ENCODE measurements around the gene SEBOX. TPM values are rescaled to one million over a fixed set of nuclear protein-coding genes. Genes with fewer than 3 reads are reported as not detected.

SEBOX gene
- polyA plus RNA-seq, 1 donor, result not detected

- H3K36me3 ChIP-seq (ENCODE audit: control insufficient read depth, insufficient read depth, low read length), result peaks cover 60% of the 10 kb centered on the region
- no peak overlapping the region for H3K4me3 ChIP-seq (ENCODE audit: low read length)
- no peaks in the 10 kb centered on the region for H3K9me3 ChIP-seq (ENCODE audit: control insufficient read depth, low read depth, low read length)
- no peaks in the 10 kb centered on the region for H3K27me3 ChIP-seq (ENCODE audit: control insufficient read depth, insufficient read depth, low read length)
- DNase-seq, result peak in 1 of 2 donors; percentile 74
- peaks cover 79% of the 10 kb centered on the region for H3K4me1 ChIP-seq (ENCODE audit: control insufficient read depth, insufficient read depth, low read length)
- WGBS (ENCODE audit: insufficient coverage, low lambda C conversion rate), result 60% methylated on average over 1 of the region's 7 CpGs
- peak overlapping the region; percentile 72 for H3K27ac ChIP-seq (ENCODE audit: low read length)
Measured at GRCh38 chr17:28394337-28395116, 29.5 kb upstream of the SEBOX start.

- Histone ChIP-seq H3K27ac (ENCODE audit: low read length) (no peak overlapping the region), H3K27me3 (ENCODE audit: control insufficient read depth, insufficient read depth, low read length) (no peaks in the 10 kb centered on the region), H3K36me3 (ENCODE audit: control insufficient read depth, insufficient read depth, low read length) (peaks cover 56% of the 10 kb centered on the region), H3K4me3 (ENCODE audit: low read length) (no peak overlapping the region), H3K9me3 (ENCODE audit: control insufficient read depth, low read depth, low read length) (no peaks in the 10 kb centered on the region), H3K4me1 (ENCODE audit: control insufficient read depth, insufficient read depth, low read length) (peaks cover 64% of the 10 kb centered on the region)
- WGBS (ENCODE audit: insufficient coverage, low lambda C conversion rate), result 80% methylated on average over 2 of the region's 10 CpGs
- DNase-seq, result no peak
Measured at GRCh38 chr17:28392491-28392890, 27.5 kb upstream of the SEBOX start.

GRCh38 chr17:28391401-28391800, 26.4 kb upstream of the SEBOX start:
- Histone ChIP-seq H3K36me3 (ENCODE audit: control insufficient read depth, insufficient read depth, low read length) (peaks cover 45% of the 10 kb centered on the region), H3K4me1 (ENCODE audit: control insufficient read depth, insufficient read depth, low read length) (peaks cover 56% of the 10 kb centered on the region), H3K27ac (ENCODE audit: low read length) (no peak overlapping the region), H3K27me3 (ENCODE audit: control insufficient read depth, insufficient read depth, low read length) (no peaks in the 10 kb centered on the region), H3K4me3 (ENCODE audit: low read length) (no peak overlapping the region), H3K9me3 (ENCODE audit: control insufficient read depth, low read depth, low read length) (no peaks in the 10 kb centered on the region)
- no CpG with 5 or more reads among the region's 2 CpGs for WGBS (ENCODE audit: insufficient coverage, low lambda C conversion rate)
- DNase-seq, result no peak

GRCh38 chr17:28390984-28391383, 26.0 kb upstream of the SEBOX start:
- Histone ChIP-seq H3K27me3 (ENCODE audit: control insufficient read depth, insufficient read depth, low read length) (no peaks in the 10 kb centered on the region), H3K36me3 (ENCODE audit: control insufficient read depth, insufficient read depth, low read length) (peaks cover 41% of the 10 kb centered on the region), H3K4me1 (ENCODE audit: control insufficient read depth, insufficient read depth, low read length) (peaks cover 52% of the 10 kb centered on the region), H3K9me3 (ENCODE audit: control insufficient read depth, low read depth, low read length) (no peaks in the 10 kb centered on the region), H3K4me3 (ENCODE audit: low read length) (no peak overlapping the region), H3K27ac (ENCODE audit: low read length) (no peak overlapping the region)
- WGBS (ENCODE audit: insufficient coverage, low lambda C conversion rate), result no CpG with 5 or more reads among the region's 1 CpG
- no peak for DNase-seq

DNA sequence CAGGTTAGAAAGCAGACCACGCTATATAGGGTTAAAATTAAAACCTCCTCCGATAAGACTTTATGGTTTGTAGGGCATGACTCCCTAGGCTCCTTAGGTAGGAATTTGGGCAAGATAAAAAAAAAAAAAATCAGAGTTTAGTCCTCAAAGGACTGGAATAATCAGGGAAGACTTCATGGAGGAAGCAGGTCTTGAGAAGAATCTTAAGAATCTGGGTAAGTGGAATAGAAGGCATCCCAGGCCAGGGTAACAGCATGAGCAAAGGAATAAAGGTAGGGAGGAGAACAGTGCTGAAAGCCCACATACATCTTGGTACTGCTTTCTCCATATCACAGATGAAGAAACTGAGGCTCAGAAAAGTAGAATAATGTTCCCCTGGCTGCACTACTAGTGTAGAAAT, 25.6 kb upstream of the SEBOX start:
- WGBS (ENCODE audit: insufficient coverage, low lambda C conversion rate), result no CpG with 5 or more reads among the region's 2 CpGs
- Histone ChIP-seq H3K27ac (ENCODE audit: low read length) (no peak overlapping the region), H3K4me1 (ENCODE audit: control insufficient read depth, insufficient read depth, low read length) (peaks cover 52% of the 10 kb centered on the region), H3K27me3 (ENCODE audit: control insufficient read depth, insufficient read depth, low read length) (no peaks in the 10 kb centered on the region), H3K9me3 (ENCODE audit: control insufficient read depth, low read depth, low read length) (no peaks in the 10 kb centered on the region), H3K4me3 (ENCODE audit: low read length) (no peak overlapping the region), H3K36me3 (ENCODE audit: control insufficient read depth, insufficient read depth, low read length) (peaks cover 37% of the 10 kb centered on the region)
- DNase-seq, result no peak

DNA sequence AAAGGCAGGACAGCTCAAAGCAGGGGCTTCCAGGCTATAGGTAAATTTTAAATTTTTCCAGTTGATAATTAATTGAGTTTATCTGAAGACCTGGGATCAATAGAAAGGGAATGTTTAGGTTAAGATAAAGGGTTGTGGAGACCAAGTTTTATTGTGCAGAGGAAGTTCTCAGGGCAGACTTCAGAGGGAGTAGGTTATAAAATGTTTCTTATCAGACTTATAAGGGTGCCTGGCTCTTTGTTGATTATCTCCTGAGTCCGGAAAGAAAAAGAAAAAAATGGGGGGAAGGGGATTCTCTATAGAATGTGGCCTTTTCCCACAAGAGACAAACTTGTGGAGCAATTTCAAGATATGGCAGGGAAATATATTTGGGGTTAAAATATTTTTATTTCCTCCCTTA, 25.1 kb upstream of the SEBOX start:
- no CpG with 5 or more reads among the region's 1 CpG for WGBS (ENCODE audit: insufficient coverage, low lambda C conversion rate)
- peaks cover 52% of the 10 kb centered on the region for H3K4me1 ChIP-seq (ENCODE audit: control insufficient read depth, insufficient read depth, low read length)
- no peak for DNase-seq
- H3K36me3 ChIP-seq (ENCODE audit: control insufficient read depth, insufficient read depth, low read length), result peaks cover 36% of the 10 kb centered on the region
- H3K27me3 ChIP-seq (ENCODE audit: control insufficient read depth, insufficient read depth, low read length), result no peaks in the 10 kb centered on the region
- no peaks in the 10 kb centered on the region for H3K9me3 ChIP-seq (ENCODE audit: control insufficient read depth, low read depth, low read length)
- no peak overlapping the region for H3K27ac ChIP-seq (ENCODE audit: low read length)
- no peak overlapping the region for H3K4me3 ChIP-seq (ENCODE audit: low read length)

- H3K4me1 ChIP-seq (ENCODE audit: control insufficient read depth, insufficient read depth, low read length), result peaks cover 50% of the 10 kb centered on the region
- peaks cover 36% of the 10 kb centered on the region for H3K36me3 ChIP-seq (ENCODE audit: control insufficient read depth, insufficient read depth, low read length)
- H3K27me3 ChIP-seq (ENCODE audit: control insufficient read depth, insufficient read depth, low read length), result no peaks in the 10 kb centered on the region
- DNase-seq, result no peak
- H3K27ac ChIP-seq (ENCODE audit: low read length), result no peak overlapping the region
- no CpG with 5 or more reads among the region's 11 CpGs for WGBS (ENCODE audit: insufficient coverage, low lambda C conversion rate)
- no peak overlapping the region for H3K4me3 ChIP-seq (ENCODE audit: low read length)
- H3K9me3 ChIP-seq (ENCODE audit: control insufficient read depth, low read depth, low read length), result no peaks in the 10 kb centered on the region
Measured at GRCh38 chr17:28388106-28388505, 23.1 kb upstream of the SEBOX start.

- Histone ChIP-seq H3K9me3 (ENCODE audit: control insufficient read depth, low read depth, low read length) (no peaks in the 10 kb centered on the region), H3K27me3 (ENCODE audit: control insufficient read depth, insufficient read depth, low read length) (peaks cover 5% of the 10 kb centered on the region), H3K4me1 (ENCODE audit: control insufficient read depth, insufficient read depth, low read length) (peaks cover 44% of the 10 kb centered on the region), H3K27ac (ENCODE audit: low read length) (no peak overlapping the region), H3K4me3 (ENCODE audit: low read length) (no peak overlapping the region), H3K36me3 (ENCODE audit: control insufficient read depth, insufficient read depth, low read length) (peaks cover 27% of the 10 kb centered on the region)
- no peak for DNase-seq
Measured at GRCh38 chr17:28386391-28386790, 21.4 kb upstream of the SEBOX start.

- Histone ChIP-seq H3K4me1 (ENCODE audit: control insufficient read depth, insufficient read depth, low read length) (peaks cover 47% of the 10 kb centered on the region), H3K27ac (ENCODE audit: low read length) (peak overlapping the region; percentile 83), H3K4me3 (ENCODE audit: low read length) (peak overlapping the region; percentile 64), H3K9me3 (ENCODE audit: control insufficient read depth, low read depth, low read length) (no peaks in the 10 kb centered on the region), H3K27me3 (ENCODE audit: control insufficient read depth, insufficient read depth, low read length) (peaks cover 6% of the 10 kb centered on the region), H3K36me3 (ENCODE audit: control insufficient read depth, insufficient read depth, low read length) (peaks cover 17% of the 10 kb centered on the region)
- no CpG with 5 or more reads among the region's 8 CpGs for WGBS (ENCODE audit: insufficient coverage, low lambda C conversion rate)
- DNase-seq, result peak in 1 of 2 donors; percentile 37
Measured at GRCh38 chr17:28385406-28385805, 20.4 kb upstream of the SEBOX start.

DNA sequence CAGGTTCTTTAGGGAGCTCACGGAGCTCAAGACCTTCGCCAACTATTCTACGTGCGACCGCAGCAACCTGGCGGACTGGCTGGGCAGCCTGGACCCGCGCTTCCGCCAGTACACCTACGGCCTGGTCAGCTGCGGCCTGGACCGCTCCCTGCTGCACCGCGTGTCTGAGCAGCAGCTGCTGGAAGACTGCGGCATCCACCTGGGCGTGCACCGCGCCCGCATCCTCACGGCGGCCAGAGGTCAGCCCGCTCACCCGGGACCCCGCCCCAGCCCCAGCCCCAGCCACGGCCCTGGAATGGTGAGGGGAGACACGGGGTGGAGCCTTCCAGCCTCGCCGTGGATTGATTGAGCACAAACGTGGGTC, 20.0 kb upstream of the SEBOX start:
- Histone ChIP-seq H3K36me3 (ENCODE audit: control insufficient read depth, insufficient read depth, low read length) (peaks cover 14% of the 10 kb centered on the region), H3K4me3 (ENCODE audit: low read length) (peak overlapping the region; percentile 64), H3K27ac (ENCODE audit: low read length) (peak overlapping the region; percentile 83), H3K27me3 (ENCODE audit: control insufficient read depth, insufficient read depth, low read length) (peaks cover 8% of the 10 kb centered on the region), H3K9me3 (ENCODE audit: control insufficient read depth, low read depth, low read length) (no peaks in the 10 kb centered on the region), H3K4me1 (ENCODE audit: control insufficient read depth, insufficient read depth, low read length) (peaks cover 48% of the 10 kb centered on the region)
- DNase-seq, result peak in 1 of 2 donors; percentile 54
- no CpG with 5 or more reads among the region's 29 CpGs for WGBS (ENCODE audit: insufficient coverage, low lambda C conversion rate)

All from large intestine (tissue), 3 donors.